ENCODE measurements around the gene TAF4. TPM values are rescaled to one million over a fixed set of nuclear protein-coding genes. Genes with fewer than 3 reads are reported as not detected.
"Not testable (repeated sequence)": the region's sequence is repeated elsewhere in the genome, so short reads cannot be mapped to it uniquely, and the experiment has no call there.

TAF4 gene
- total RNA-seq, 2 donors from 2014 or later = 12.7 to 29.0 TPM

- peaks cover 18% of the 10 kb centered on the region for H3K4me1 ChIP-seq
- DNase-seq = no peak
- peaks cover 0 to 12% (median 0%) of the 10 kb centered on the region in 3 donors for H3K9me3 ChIP-seq
- intact Hi-C loops (cut with DNase I) = no loop called here
- TF ChIP-seq CTCF (IDR thresholded peaks at IDR 0.05) (no peak), POLR2A (IDR thresholded peaks at IDR 0.05) (no peak)
- H3K4me3 ChIP-seq = no peak overlapping the region
- H3K27ac ChIP-seq = no peak overlapping the region
- peaks cover 6 to 11% of the 10 kb centered on the region in 2 donors for H3K36me3 ChIP-seq (replicated peaks in 1 of 2; ENCODE audit: insufficient read depth in 1 of 2, low read depth in 2 of 2)
- no peaks in the 10 kb centered on the region for H3K27me3 ChIP-seq
- WGBS, 2 donors = 87 to 91% methylated on average over 14 of the region's 14 CpGs
- ATAC-seq = no peak
Observed at GRCh38 chr20:61989741-61990140, 75.9 kb downstream of the TAF4 start.

- intact Hi-C loops (cut with DNase I) = no loop called here
- Histone ChIP-seq H3K4me1 (peaks cover 18% of the 10 kb centered on the region), H3K36me3 (replicated peaks in 1 of 2; ENCODE audit: insufficient read depth in 1 of 2, low read depth in 2 of 2) (peaks cover 6 to 7% of the 10 kb centered on the region in 2 donors), H3K9me3 (peaks cover 0 to 12% (median 0%) of the 10 kb centered on the region in 3 donors), H3K27me3 (no peaks in the 10 kb centered on the region), H3K4me3 (no peak overlapping the region), H3K27ac (no peak overlapping the region)
- ATAC-seq (no peak), DNase-seq (no peak)
- WGBS, 2 donors = 92 to 97% methylated on average over 18 of the region's 18 CpGs
- TF ChIP-seq CTCF (IDR thresholded peaks at IDR 0.05) = no peak
- no peak for TF ChIP-seq POLR2A (IDR thresholded peaks at IDR 0.05)
Observed at GRCh38 chr20:61988665-61989064, 77.0 kb downstream of the TAF4 start.

GRCh38 chr20:61986762-61987321, 78.8 kb downstream of the TAF4 start:
- H3K36me3 ChIP-seq (replicated peaks in 1 of 2; ENCODE audit: insufficient read depth in 1 of 2, low read depth in 2 of 2) = peaks cover 3 to 5% of the 10 kb centered on the region in 2 donors
- intact Hi-C loops (cut with DNase I) = no loop called here
- H3K27me3 ChIP-seq = no peaks in the 10 kb centered on the region
- TF ChIP-seq POLR2A (IDR thresholded peaks at IDR 0.05) = no peak
- TF ChIP-seq CTCF (IDR thresholded peaks at IDR 0.05) = no peak
- H3K4me1 ChIP-seq = peaks cover 18% of the 10 kb centered on the region
- H3K27ac ChIP-seq = no peak overlapping the region
- H3K9me3 ChIP-seq = peaks cover 0 to 7% (median 0%) of the 10 kb centered on the region in 3 donors
- DNase-seq (no peak), ATAC-seq (no peak)
- H3K4me3 ChIP-seq = no peak overlapping the region
- 33 to 52% methylated on average over 16 of the region's 16 CpGs for WGBS, 2 donors

- intact Hi-C loops (cut with DNase I) = no loop called here
Observed at GRCh38 chr20:61985096-61985495, 80.6 kb downstream of the TAF4 start.

GRCh38 chr20:61984431-61984830, 81.2 kb downstream of the TAF4 start:
- ATAC-seq; H3K4me3 ChIP-seq; H3K27me3 ChIP-seq; intact Hi-C loops (cut with DNase I); H3K27ac ChIP-seq; H3K9me3 ChIP-seq; H3K36me3 ChIP-seq (replicated peaks in 1 of 2; ENCODE audit: insufficient read depth in 1 of 2, low read depth in 2 of 2); DNase-seq: not testable (repeated sequence)
- WGBS, 2 donors = 79 to 83% methylated on average over 13 of the region's 14 CpGs
- H3K4me1 ChIP-seq = peaks cover 18% of the 10 kb centered on the region

More at GRCh38 chr20:61985096-61985495, 80.6 kb downstream of the TAF4 start:
- Histone ChIP-seq H3K4me3 (no peak overlapping the region), H3K27ac (no peak overlapping the region), H3K36me3 (replicated peaks in 1 of 2; ENCODE audit: insufficient read depth in 1 of 2, low read depth in 2 of 2) (peaks cover 0 to 3% of the 10 kb centered on the region in 2 donors), H3K27me3 (no peaks in the 10 kb centered on the region), H3K9me3 (no peaks in the 10 kb centered on the region), H3K4me1 (peaks cover 18% of the 10 kb centered on the region)
- 49 to 53% methylated on average over 4 to 6 of the region's 6 CpGs for WGBS, 2 donors
- no peak for DNase-seq
- ATAC-seq = no peak
- TF ChIP-seq CTCF (IDR thresholded peaks at IDR 0.05) (no peak), POLR2A (IDR thresholded peaks at IDR 0.05) (no peak)

Data from body of pancreas (tissue), 4 donors.